H1 (cell line): Measurements from ENCODE around the gene EXOSC10. TPM values are rescaled to one million over a fixed set of nuclear protein-coding genes. Genes with fewer than 3 reads are reported as not detected.

Experiments used
- CTCF ChIA-PET: fragments of 300-600 bp; sonication (Branson Sonifier 250); formaldehyde crosslinking; loops from one replicate; lab custom pipeline; 2021; ENCODE audit not compliant: partially characterized antibody; lab: Charles Lee
- POLR2A ChIA-PET: fragments of 300-600 bp; sonication (Branson Sonifier 250); formaldehyde crosslinking; loops from one replicate; lab custom pipeline; 2021; ENCODE audit warnings: inconsistent platforms; ENCODE audit not compliant: partially characterized antibody; lab: Charles Lee
- DNase-seq, 2 experiments: peaks; one replicate each; pipeline versions ENCODE4 v3.0.0 to v3.0.0-alpha.2; 2010 to 2022; ENCODE audit warnings: low spot score in 2 of 2, low read depth in 1 of 2, mixed read lengths in 1 of 2
- FAIRE-seq: peaks from 2 replicates; lab custom pipeline; 2011; peaks lifted over from hg19 to GRCh38; lab: Jason Lieb, UNC
- H2AFZ ChIP-seq: 2 replicates; pipeline ENCODE4 v1.8.1; 2012; ENCODE audit warnings: low read length, inconsistent platforms
- H2AK5ac ChIP-seq: 2 replicates; pipeline ENCODE4 v1.6.1; 2013; ENCODE audit warnings: low read depth, low read length
- H2BK120ac ChIP-seq: replicated peaks from 2 replicates; pipeline ENCODE3; 2013; ENCODE audit warnings: low read depth, low read length, inconsistent platforms
- H2BK12ac ChIP-seq: 2 replicates; pipeline ENCODE4 v1.6.1; 2013; ENCODE audit warnings: low read depth, low read length
- H2BK15ac ChIP-seq: 2 replicates; pipeline ENCODE4 v1.6.1; 2013; ENCODE audit warnings: low read length
- H2BK20ac ChIP-seq: 2 replicates; pipeline ENCODE4 v1.6.1; 2013; ENCODE audit warnings: low read length
- H2BK5ac ChIP-seq: 2 replicates; pipeline ENCODE4 v1.6.1; 2013; ENCODE audit warnings: low read depth, low read length
- H3K14ac ChIP-seq: 2 replicates; pipeline ENCODE4 v1.6.1; 2013; ENCODE audit warnings: inconsistent platforms; ENCODE audit not compliant: insufficient read length
- H3K18ac ChIP-seq: 2 replicates; pipeline ENCODE4 v1.6.1; 2013; ENCODE audit warnings: low read length; ENCODE audit errors: extremely low read depth
- H3K23ac ChIP-seq: 2 replicates; pipeline ENCODE4 v1.6.1; 2013; ENCODE audit warnings: inconsistent platforms; ENCODE audit not compliant: insufficient read length
- H3K23me2 ChIP-seq: 2 replicates; pipeline ENCODE4 v1.6.1; 2013; ENCODE audit warnings: low read depth, low read length
- H3K27ac ChIP-seq: 2 replicates; pipeline ENCODE4 v1.6.1; 2011; ENCODE audit warnings: low read depth, low read length, inconsistent platforms
- H3K27me3 ChIP-seq, 4 experiments: replicated peaks in 1 of 4; 1 replicate in 1 of 4; 2 replicates in 3 of 4; pipeline versions ENCODE4 v1.6.1 to v1.8.1; 2011 to 2013; ENCODE audit warnings: low read length in 3 of 4, mild to moderate bottlenecking in 3 of 4, inconsistent platforms in 2 of 4, mixed read lengths in 2 of 4, moderate library complexity in 1 of 4; ENCODE audit not compliant: control insufficient read depth in 3 of 4, insufficient read depth in 3 of 4; ENCODE audit errors: extremely low read depth in 1 of 4
- H3K36me3 ChIP-seq, 4 experiments: 2 replicates each; pipeline versions ENCODE4 v1.6.1 to v1.8.1; 2011 to 2013; ENCODE audit warnings: mild to moderate bottlenecking in 4 of 4, low read length in 3 of 4, moderate library complexity in 2 of 4, control low read depth in 1 of 4, inconsistent platforms in 1 of 4; ENCODE audit not compliant: insufficient read depth in 4 of 4, control insufficient read depth in 2 of 4
- H3K4ac ChIP-seq: replicated peaks from 2 replicates; pipeline ENCODE3; 2013; ENCODE audit warnings: low read length, low read depth, mixed read lengths, inconsistent platforms; ENCODE audit not compliant: insufficient read length
- H3K4me1 ChIP-seq, 4 experiments: replicated peaks in 1 of 4; 1 replicate in 1 of 4; 2 replicates in 3 of 4; pipeline versions ENCODE4 v1.6.1 to v1.8.1; 2011 to 2013; ENCODE audit warnings: low read length in 3 of 4, inconsistent platforms in 2 of 4, mixed read lengths in 1 of 4; ENCODE audit not compliant: insufficient read depth in 4 of 4, control insufficient read depth in 3 of 4
- H3K4me2 ChIP-seq, 2 experiments: 2 replicates each; pipeline versions ENCODE4 v1.6.1 to v1.8.1; 2011 to 2013; ENCODE audit warnings: low read depth in 2 of 2, low read length in 2 of 2, control low read depth in 1 of 2, inconsistent platforms in 1 of 2, mild to moderate bottlenecking in 1 of 2; ENCODE audit not compliant: insufficient read depth in 1 of 2
- H3K4me3 ChIP-seq, 4 experiments: fragments of 200-600, 300-600 bp in 1 of 4; sonication (generic), shearing (Covaris generic), sonication (Bioruptor Twin) in 1 of 4; 2 replicates each; pipeline versions ENCODE4 v1.5.1 to v1.8.1; 2011 to 2016; ENCODE audit warnings: low read length in 4 of 4, low read depth in 3 of 4, control low read depth in 2 of 4, inconsistent platforms in 2 of 4, mild to moderate bottlenecking in 2 of 4, mixed read lengths in 1 of 4, moderate library complexity in 1 of 4; ENCODE audit not compliant: insufficient read depth in 2 of 4; ENCODE audit errors: extremely low read depth in 1 of 4
- H3K56ac ChIP-seq: replicated peaks from 2 replicates; pipeline ENCODE3; 2013; ENCODE audit warnings: low read depth, mild to moderate bottlenecking, mixed read lengths, low read length, inconsistent platforms; ENCODE audit not compliant: insufficient read length
- H3K79me1 ChIP-seq: 2 replicates; pipeline ENCODE4 v1.6.1; 2013; ENCODE audit warnings: low read depth, low read length, control low read depth
- H3K79me2 ChIP-seq, 2 experiments: 2 replicates each; pipeline versions ENCODE4 v1.6.1 to v1.8.1; 2012 to 2013; ENCODE audit warnings: low read length in 2 of 2, mild to moderate bottlenecking in 2 of 2, inconsistent platforms in 1 of 2; ENCODE audit not compliant: insufficient read depth in 2 of 2, control insufficient read depth in 1 of 2
- H3K9ac ChIP-seq, 4 experiments: replicated peaks in 1 of 4; 1 replicate in 1 of 4; 2 replicates in 3 of 4; pipeline versions ENCODE4 v1.6.1 to v1.8.1; 2011 to 2013; ENCODE audit warnings: low read depth in 3 of 4, low read length in 3 of 4, control low read depth in 2 of 4, mild to moderate bottlenecking in 2 of 4, moderate library complexity in 2 of 4, inconsistent platforms in 1 of 4; ENCODE audit errors: extremely low read depth in 1 of 4
- H3K9me3 ChIP-seq, 2 experiments: 2 replicates each; pipeline versions ENCODE4 v1.6.1 to v1.8.1; 2012 to 2013; ENCODE audit warnings: mild to moderate bottlenecking in 2 of 2, moderate library complexity in 2 of 2, control low read depth in 1 of 2, inconsistent platforms in 1 of 2, low read depth in 1 of 2, low read length in 1 of 2, mixed read lengths in 1 of 2; ENCODE audit not compliant: insufficient read depth in 2 of 2
- H4K20me1 ChIP-seq, 2 experiments: replicated peaks in 1 of 2; 2 replicates each; pipeline versions ENCODE3 to v1.8.1; 2011 to 2013; ENCODE audit warnings: inconsistent platforms in 2 of 2, low read length in 2 of 2, mild to moderate bottlenecking in 1 of 2; ENCODE audit not compliant: insufficient read depth in 2 of 2, control insufficient read depth in 1 of 2
- H4K5ac ChIP-seq: 2 replicates; pipeline ENCODE4 v1.6.1; 2013; ENCODE audit warnings: low read length, low read depth, mixed read lengths, inconsistent platforms; ENCODE audit not compliant: insufficient read length
- H4K8ac ChIP-seq: 2 replicates; pipeline ENCODE4 v1.8.0; 2013; ENCODE audit warnings: mild to moderate bottlenecking, moderate library complexity, low read length, inconsistent platforms; ENCODE audit not compliant: insufficient read depth; ENCODE audit errors: extremely low read depth
- H4K91ac ChIP-seq: replicated peaks from 2 replicates; pipeline ENCODE3; 2013; ENCODE audit warnings: low read length, mixed read lengths, inconsistent platforms; ENCODE audit not compliant: insufficient read length
- KDM5A ChIP-seq: fragments of 200-600 bp; IDR thresholded peaks from 2 replicates; pipeline ENCODE4 v1.7.1; 2012; ENCODE audit warnings: mild to moderate bottlenecking, low read length, inconsistent platforms, mixed read lengths
- WGBS, 2 experiments: shearing (Covaris generic) in 1 of 2; methylation state at CpG; one replicate each; pipeline versions ENCODE4 v1.1.6 to v1.1.7; 2013 to 2015; ENCODE audit warnings: low lambda C conversion rate in 2 of 2, mixed read lengths in 2 of 2, inconsistent platforms in 1 of 2, low coverage in 1 of 2, missing lambda C conversion rate in 1 of 2; ENCODE audit not compliant: insufficient replicate concordance in 2 of 2, insufficient coverage in 1 of 2, insufficient read length in 1 of 2; ENCODE audit errors: extremely low coverage in 1 of 2, missing lambda C conversion rate in 1 of 2; 5-methylcytosine and 5-hydroxymethylcytosine counted together
- polyA plus RNA-seq, 7 experiments: library from polyadenylated mRNA; depleted of rRNA in 3 of 7; stranded (reverse) in 5 of 7; unstranded in 2 of 7; fragments of >200 nt in 5 of 7; fragments of 200-250 nt in 2 of 7; gene quantifications; 1 replicate in 5 of 7; 2 replicates in 1 of 7; 4 replicates in 1 of 7; pipeline versions ENCODE4 v1.2.1 to v1.2.3, GENCODE V29; 2011 to 2013; ENCODE audit warnings: missing spikeins in 2 of 7, mixed read lengths in 2 of 7
- total RNA-seq: library from RNA; stranded (reverse); fragmentation: NEBNext Ultra II Directional; extraction: Animal tissue kit (Norgen Biotek cat#: 25700); gene quantifications from 2 replicates; pipeline ENCODE4 v1.2.1, GENCODE V29; 2021
- TF ChIP-seq, protein P1 (sequence below): IDR thresholded peaks from 2 replicates; pipeline ENCODE4 v1.6.1; 2012; ENCODE audit warnings: inconsistent platforms

Gene EXOSC10
- total and polyA plus RNA-seq, 2 of the 8 experiments (the other 6 are each of a cell fraction or from before 2014, with no cell fraction given): 57.9 to 86.1 TPM

DNA sequence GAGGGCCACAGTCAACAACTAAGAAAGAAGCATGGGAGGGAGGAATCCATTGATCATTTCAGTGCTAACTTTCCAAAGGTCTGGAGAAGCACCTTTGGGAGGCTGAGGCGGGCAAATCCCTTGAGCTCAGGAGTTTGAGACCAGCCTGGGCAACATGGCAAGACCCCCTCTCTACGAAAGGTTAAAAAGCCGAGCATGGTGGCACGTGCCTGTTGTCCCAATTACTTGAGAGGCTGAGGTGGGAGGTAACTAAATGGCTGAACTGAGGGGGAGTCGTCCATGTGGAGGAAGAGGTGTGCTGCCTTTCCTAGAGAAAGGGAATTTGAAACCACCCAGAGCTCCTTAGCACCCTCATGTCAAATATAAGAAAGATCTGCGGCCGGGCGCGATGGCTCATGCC lies 68.8 kb downstream of the EXOSC10 start:
- H3K27me3 ChIP-seq: no peaks in the 10 kb centered on the region
- 89% methylated on average over 9 of the region's 9 CpGs; no CpG with 5 or more reads in 1 of the 2 experiments for WGBS, 2 experiments
- H3K79me2 ChIP-seq: no peaks in the 10 kb centered on the region
- FAIRE-seq: no peak
- peaks cover 0 to 20% (median 3%) of the 10 kb centered on the region in 4 experiments; a peak in 5 of 8 replicates for H3K36me3 ChIP-seq
- no peak overlapping the region for H3K56ac ChIP-seq
- no peak overlapping the region for H2AFZ ChIP-seq
- CTCF ChIA-PET: interaction anchor here (0.8 to 1.7 kb wide), 3 partner anchors 27 to 81 kb away, joined by 3 to 6 read pairs (median 3); no protein-coding TSS in a partner anchor
- H2BK120ac ChIP-seq: no peak overlapping the region
- H3K14ac ChIP-seq: no peak overlapping the region
- H2BK12ac ChIP-seq: no peak overlapping the region
- H2AK5ac ChIP-seq: no peak overlapping the region
- H4K5ac ChIP-seq: no peak overlapping the region
- H3K4ac ChIP-seq: no peak overlapping the region
- no peak overlapping the region for H4K8ac ChIP-seq
- H3K27ac ChIP-seq: no peak overlapping the region
- H2BK20ac ChIP-seq: no peak overlapping the region
- H3K18ac ChIP-seq: no peak overlapping the region
- H4K20me1 ChIP-seq: peaks cover 0 to 7% of the 10 kb centered on the region in 2 experiments
- H3K23ac ChIP-seq: no peak overlapping the region
- no peak overlapping the region for H3K4me3 ChIP-seq
- no peaks in the 10 kb centered on the region for H3K23me2 ChIP-seq
- H3K79me1 ChIP-seq: no peaks in the 10 kb centered on the region
- POLR2A ChIA-PET: interaction anchor here (0.6 to 3.2 kb wide), 15 partner anchors 10 to 114 kb away, joined by 3 to 20 read pairs (median 5); partner anchors contain the start of genes EXOSC10, SRM and TARDBP
- no peaks in the 10 kb centered on the region; a peak in 1 of 4 replicates for H3K9me3 ChIP-seq
- peak in 1 of 2 experiments; percentile 43 for DNase-seq
- no peak overlapping the region for H3K9ac ChIP-seq
- no peak overlapping the region for H3K4me2 ChIP-seq
- TF ChIP-seq KDM5A: no peak
- TF ChIP-seq, protein P1, sequence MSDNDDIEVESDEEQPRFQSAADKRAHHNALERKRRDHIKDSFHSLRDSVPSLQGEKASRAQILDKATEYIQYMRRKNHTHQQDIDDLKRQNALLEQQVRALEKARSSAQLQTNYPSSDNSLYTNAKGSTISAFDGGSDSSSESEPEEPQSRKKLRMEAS: no peak
- H2BK5ac ChIP-seq: no peak overlapping the region
- H2BK15ac ChIP-seq: no peak overlapping the region
- peaks cover 0 to 4% (median 0%) of the 10 kb centered on the region in 4 experiments; a peak in 2 of 7 replicates for H3K4me1 ChIP-seq
- no peak overlapping the region for H4K91ac ChIP-seq
